GM12892 (cell line): ENCODE data around the gene SEC14L1.

ENCODE experiments used
- POLR2A ChIP-seq: IDR thresholded peaks from 2 replicates; pipeline ENCODE4 v1.6.1; 2011; ENCODE audit warnings: low read depth, low read length, control low read depth
- POLR2AphosphoS5 ChIP-seq: IDR thresholded peaks from 2 replicates; pipeline ENCODE4 v1.6.1; 2011; ENCODE audit warnings: low read depth, low read length, control low read depth
- TAF1 ChIP-seq: IDR thresholded peaks from 2 replicates; pipeline ENCODE4 v1.6.1; 2011; ENCODE audit warnings: low read depth, mild to moderate bottlenecking, control low read depth, low read length, borderline replicate concordance

DNA sequence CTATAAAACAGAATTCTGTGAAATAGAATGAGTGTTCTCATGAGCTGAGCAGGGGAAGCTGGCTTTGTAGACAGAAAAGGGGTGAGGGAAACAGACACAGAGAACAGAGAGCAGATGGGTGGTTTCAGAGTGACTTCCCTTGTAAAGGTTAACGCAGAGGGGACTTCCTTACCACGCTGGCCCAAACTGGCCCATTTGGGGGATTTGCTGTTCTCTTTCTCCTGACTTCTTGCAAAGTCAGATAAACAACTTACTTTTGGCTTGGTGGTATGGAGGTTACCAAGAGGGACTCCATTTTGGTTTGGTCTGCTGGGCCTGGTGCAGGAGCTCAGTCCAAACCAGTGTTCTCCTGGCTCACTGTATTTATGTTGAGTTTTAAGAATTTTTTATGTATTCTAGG, 48.4 kb downstream of the SEC14L1 start:
- TF ChIP-seq POLR2A (no peak), TAF1 (no peak), POLR2AphosphoS5 (no peak)
